GM19467 (cell line): ENCODE results near the gene PEAK3.

Experiments
- ATAC-seq: cut with Tn5 transposase; IDR thresholded peaks from one replicate; pipeline ENCODE4 v1.9.1; 2021; ENCODE audit warnings: mild to moderate bottlenecking, moderate library complexity; ENCODE audit not compliant: unreplicated experiment

The PEAK3 gene

DNA sequence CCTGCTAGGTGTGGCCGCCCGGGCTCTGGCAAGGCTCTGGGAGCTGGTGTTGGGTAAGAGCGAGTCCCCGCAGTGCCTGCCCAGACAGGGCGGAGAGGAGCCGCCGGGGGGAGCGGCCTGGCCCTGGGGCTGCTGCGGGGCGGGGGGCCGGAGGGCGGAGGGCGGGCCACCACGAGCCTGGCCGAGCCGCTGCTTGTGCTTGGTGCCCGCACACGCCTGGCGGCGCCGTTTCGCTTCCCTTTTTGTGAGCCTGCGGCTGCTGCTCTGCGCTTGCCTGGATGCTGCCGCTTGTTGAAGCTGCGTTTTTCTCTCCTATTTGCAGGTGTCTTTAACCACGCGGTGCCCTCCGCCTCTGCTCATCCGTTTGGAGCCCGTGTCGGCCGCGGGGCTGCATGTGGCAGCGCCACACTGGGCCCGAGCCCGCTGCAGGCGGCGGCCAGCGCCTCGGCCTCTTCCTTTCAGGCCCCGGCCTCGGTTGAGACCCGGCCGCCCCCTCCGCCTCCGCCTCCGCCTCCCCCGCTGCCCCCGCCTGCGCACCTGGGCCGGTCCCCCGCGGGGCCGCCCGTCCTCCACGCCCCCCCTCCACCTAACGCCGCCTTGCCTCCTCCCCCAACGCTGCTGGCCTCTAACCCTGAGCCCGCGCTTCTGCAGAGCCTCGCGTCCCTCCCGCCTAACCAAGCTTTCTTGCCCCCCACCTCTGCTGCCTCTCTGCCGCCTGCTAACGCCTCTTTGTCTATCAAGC lies 54.4 kb downstream of the PEAK3 start:
- ATAC-seq = no peak

DNA sequence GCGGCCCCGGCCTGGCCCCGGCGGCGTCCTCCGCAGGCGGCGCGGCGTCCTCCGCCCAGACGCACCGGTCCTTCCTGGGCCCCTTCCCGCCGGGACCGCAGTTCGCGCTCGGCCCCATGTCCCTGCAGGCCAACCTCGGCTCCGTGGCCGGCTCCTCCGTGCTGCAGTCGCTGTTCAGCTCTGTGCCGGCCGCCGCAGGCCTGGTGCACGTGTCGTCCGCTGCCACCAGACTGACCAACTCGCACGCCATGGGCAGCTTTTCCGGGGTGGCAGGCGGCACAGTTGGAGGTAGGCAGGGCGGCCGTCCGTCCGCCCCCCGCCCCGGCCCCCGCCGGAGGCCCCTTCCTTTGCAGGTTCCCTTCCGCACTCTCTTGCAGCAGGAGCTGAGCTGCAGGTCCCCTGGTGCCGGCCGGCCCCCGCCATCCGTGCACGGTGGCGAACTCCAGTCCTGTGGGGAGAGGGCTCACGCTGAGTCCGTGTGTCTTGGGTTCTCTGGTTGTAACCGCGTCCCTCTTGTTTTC lies 55.1 kb downstream of the PEAK3 start:
- ATAC-seq = no peak

DNA sequence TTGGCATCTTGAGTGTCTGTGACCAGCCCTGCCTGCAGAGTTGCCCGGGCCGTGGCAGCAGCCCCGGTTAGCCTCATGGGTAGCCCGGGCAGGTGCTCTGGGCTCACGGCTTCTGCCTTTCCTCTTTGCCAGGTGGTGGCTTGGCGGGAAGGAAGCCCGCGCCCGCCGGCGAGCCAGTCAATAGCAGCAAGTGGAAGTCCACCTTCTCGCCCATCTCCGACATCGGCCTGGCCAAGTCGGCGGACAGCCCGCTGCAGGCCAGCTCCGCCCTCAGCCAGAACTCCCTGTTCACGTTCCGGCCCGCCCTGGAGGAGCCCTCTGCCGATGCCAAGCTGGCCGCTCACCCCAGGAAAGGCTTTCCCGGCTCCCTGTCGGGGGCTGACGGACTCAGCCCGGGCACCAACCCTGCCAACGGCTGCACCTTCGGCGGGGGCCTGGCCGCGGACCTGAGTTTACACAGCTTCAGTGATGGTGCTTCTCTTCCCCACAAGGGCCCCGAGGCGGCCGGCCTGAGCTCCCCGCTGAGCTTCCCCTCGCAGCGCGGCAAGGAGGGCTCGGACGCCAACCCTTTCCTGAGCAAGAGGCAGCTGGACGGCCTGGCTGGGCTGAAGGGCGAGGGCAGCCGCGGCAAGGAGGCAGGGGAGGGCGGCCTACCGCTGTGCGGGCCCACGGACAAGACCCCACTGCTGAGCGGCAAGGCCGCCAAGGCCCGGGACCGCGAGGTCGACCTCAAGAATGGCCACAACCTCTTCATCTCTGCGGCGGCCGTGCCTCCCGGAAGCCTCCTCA lies 55.7 kb downstream of the PEAK3 start:
- no peak for ATAC-seq

DNA sequence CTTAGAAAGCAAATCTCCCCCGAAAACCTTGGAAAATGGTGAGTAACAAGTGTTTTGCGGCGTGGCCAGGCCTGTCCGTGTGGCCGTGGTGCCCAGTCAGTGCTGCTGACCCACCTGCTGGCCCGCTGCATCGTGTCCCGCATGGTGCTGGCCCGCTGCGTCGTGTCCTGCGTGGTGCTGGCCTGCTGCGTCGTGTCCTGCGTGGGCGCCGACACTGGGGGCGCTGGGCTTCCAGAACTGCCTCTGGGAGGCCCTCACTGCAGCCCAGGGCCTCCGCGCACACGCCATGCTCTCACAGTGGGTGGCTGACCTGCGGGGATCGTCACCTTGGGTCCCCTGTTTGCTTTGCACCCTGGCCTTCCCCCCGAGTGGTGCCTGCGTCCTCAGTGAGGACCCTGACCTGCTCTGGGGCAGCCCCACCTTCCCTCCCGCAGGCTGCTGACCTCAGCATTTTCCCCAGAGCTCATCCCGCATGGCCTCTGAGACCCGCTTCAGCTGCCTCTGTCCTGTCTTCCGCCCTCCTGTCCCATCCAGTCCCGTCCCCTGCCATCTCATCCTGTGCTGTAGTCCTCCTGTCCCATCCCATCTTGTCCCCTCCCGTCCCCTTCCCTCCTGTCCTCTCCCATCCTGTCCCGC lies 56.4 kb downstream of the PEAK3 start:
- ATAC-seq = no peak

DNA sequence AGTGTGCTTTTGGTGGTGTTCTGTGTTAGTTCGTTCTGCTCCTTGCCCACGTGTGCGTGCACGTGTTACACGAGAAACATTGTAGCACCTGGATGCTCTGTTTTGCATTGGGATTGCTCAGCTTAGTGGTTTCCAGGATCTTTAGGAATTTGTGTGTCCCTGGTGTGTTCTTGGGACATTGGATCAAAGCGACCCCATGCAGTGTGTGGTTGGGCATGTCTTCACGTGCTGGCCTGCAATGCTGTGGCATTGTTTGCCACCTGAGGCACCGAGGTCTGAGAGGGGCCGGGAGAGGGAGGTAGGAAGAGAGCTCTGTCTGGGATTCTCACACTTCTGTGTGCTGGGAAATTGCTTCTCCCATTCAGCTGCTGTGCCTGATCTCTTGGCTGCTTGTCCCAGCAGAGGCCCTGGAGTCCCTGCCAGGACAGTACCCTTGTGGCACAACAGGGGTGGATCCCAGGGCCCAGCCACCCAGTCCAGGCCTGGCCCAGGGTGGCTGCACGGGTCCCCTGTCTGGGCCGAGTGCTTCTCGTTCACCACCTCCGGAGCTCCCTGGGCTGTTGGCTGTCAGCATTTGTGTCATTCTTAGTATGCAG lies 57.1 kb downstream of the PEAK3 start:
- no peak for ATAC-seq
